Measurements from ENCODE around the gene PPP1R13B.
"Not testable (repeated sequence)": the region's sequence is repeated elsewhere in the genome, so short reads cannot be mapped to it uniquely, and the experiment has no call there.

Gene PPP1R13B

DNA sequence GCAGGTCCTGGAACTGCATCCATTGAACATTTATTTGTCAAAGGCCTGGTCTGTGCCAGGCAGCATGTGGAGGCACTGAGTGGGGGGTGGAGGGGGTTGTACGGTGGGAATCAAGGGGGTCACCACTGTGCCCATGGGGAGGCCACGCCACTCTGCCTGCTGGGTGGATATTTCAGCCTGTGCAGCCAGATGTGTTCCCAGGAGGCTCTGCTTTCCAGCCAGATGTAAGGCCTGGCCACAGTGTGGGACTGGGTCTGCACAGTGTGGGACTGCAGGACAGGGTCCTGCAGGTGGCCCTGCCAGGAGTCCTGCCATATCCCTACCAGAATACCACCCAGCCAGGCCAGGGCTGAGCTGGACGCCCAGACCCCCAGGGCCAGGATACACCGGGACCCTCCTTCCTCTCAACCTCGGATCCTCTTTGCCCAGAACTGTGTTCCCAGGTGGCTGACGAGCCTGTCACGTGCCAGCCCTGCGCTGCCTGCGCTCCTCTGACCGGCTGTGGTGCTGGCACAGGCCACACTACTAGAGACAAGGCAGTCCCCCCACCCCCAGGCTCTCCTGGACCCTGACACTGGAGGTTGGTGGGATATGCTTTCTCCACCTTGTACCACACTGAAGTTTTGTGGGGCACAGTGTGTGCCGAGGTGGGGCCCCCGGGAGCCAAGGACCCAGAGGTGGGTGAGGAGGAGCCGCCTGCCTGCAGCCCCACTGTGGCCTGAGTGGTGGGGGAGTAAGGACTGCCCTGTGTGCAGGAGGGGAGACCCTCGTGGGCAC is 149.6 kb downstream of the PPP1R13B start:
- H3K27ac Mint-ChIP-seq, result no peak overlapping the region
- intact Hi-C loops (cut with micrococcal nuclease), result no loop called here
- H3K27me3 Mint-ChIP-seq, result no peaks in the 10 kb centered on the region
- H3K4me3 Mint-ChIP-seq, result no peak overlapping the region
- H3K4me1 Mint-ChIP-seq (ENCODE audit: low read depth), result peaks cover 27% of the 10 kb centered on the region
- no peaks in the 10 kb centered on the region for H3K9me3 Mint-ChIP-seq
- peaks cover 100% of the 10 kb centered on the region for H3K36me3 Mint-ChIP-seq (ENCODE audit: low read depth)

DNA sequence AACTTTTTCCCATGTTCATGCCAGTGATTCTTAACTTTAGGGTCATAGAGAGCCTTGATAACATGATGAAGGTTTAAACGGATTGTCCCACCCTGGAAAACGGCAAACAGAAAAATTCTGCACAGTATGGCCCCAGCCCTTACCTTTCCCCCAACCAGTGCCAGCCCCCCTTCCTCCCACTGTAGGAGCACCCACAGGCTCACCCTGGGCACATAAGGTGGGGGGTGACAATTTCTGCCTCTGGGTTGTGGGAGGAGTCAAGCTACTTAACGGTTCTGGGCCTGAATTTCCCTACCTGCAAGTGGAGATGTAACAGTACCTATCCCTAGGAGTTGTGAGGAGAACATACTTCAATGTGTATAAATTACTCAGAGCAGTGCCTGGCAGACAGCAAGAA is 150.2 kb downstream of the PPP1R13B start:
- peak overlapping the region; percentile 15 for H3K27ac Mint-ChIP-seq
- no peaks in the 10 kb centered on the region for H3K27me3 Mint-ChIP-seq
- intact Hi-C loops (cut with micrococcal nuclease), result no loop called here
- no peaks in the 10 kb centered on the region for H3K9me3 Mint-ChIP-seq
- peaks cover 100% of the 10 kb centered on the region for H3K36me3 Mint-ChIP-seq (ENCODE audit: low read depth)
- no peak overlapping the region for H3K4me3 Mint-ChIP-seq
- H3K4me1 Mint-ChIP-seq (ENCODE audit: low read depth), result peaks cover 23% of the 10 kb centered on the region

DNA sequence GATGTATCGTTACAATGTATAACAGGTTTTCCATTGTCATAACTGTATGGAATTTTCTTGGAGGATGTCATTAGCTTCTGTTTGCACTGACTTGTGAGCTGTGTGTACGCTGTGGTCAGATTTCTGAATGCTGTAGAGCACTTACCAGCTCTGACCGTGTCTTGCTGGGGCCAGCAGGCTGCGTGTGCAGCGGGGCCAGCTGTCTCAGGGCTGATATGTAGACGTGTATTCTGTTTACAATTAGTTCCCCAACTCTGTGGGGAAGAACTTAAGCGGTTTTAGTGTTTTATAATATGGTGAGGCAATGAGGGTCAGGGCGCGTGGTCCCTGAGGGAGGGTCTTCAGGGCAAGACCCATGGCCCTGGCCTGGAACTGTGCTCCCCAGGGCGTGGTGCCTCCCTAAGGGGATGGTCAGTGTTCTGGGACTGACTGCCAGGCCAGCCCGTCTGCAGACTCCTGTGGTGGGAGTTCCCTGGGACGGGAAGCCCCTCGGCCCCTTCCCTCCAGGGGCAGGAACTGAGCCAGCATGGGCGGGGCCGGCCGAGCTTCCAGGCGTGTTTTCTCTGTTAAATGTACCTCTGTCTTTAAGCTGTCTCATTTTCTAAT is 150.8 kb downstream of the PPP1R13B start:
- peaks cover 100% of the 10 kb centered on the region for H3K36me3 Mint-ChIP-seq (ENCODE audit: low read depth)
- H3K27me3 Mint-ChIP-seq, result no peaks in the 10 kb centered on the region
- peak overlapping the region; percentile 15 for H3K27ac Mint-ChIP-seq
- peak overlapping the region; percentile 17 for H3K4me3 Mint-ChIP-seq
- no peaks in the 10 kb centered on the region for H3K9me3 Mint-ChIP-seq
- intact Hi-C loops (cut with micrococcal nuclease), result no loop called here
- H3K4me1 Mint-ChIP-seq (ENCODE audit: low read depth), result peaks cover 16% of the 10 kb centered on the region

DNA sequence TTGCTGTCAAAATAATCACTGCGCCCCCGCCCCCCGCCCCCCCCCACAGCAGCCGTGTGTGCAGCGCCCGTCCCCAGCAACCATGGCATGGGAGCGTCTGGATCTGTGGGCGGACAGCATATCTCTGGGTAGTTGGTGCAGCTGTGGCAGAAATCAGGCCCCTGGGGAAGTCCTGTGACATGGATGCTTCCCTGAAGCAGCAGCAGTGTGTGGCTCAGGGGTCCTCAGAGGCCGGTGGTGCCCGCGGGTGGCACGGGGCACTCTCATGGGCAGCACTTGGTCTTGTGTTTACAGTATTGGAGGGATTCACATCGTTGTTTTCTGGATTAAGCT is 151.3 kb downstream of the PPP1R13B start:
- intact Hi-C loops (cut with micrococcal nuclease), result no loop called here
- H3K27ac Mint-ChIP-seq, result peak overlapping the region; percentile 15
- H3K9me3 Mint-ChIP-seq, result no peaks in the 10 kb centered on the region
- peaks cover 14% of the 10 kb centered on the region for H3K4me1 Mint-ChIP-seq (ENCODE audit: low read depth)
- no peak overlapping the region for H3K4me3 Mint-ChIP-seq
- H3K36me3 Mint-ChIP-seq (ENCODE audit: low read depth), result peaks cover 100% of the 10 kb centered on the region
- no peaks in the 10 kb centered on the region for H3K27me3 Mint-ChIP-seq

DNA sequence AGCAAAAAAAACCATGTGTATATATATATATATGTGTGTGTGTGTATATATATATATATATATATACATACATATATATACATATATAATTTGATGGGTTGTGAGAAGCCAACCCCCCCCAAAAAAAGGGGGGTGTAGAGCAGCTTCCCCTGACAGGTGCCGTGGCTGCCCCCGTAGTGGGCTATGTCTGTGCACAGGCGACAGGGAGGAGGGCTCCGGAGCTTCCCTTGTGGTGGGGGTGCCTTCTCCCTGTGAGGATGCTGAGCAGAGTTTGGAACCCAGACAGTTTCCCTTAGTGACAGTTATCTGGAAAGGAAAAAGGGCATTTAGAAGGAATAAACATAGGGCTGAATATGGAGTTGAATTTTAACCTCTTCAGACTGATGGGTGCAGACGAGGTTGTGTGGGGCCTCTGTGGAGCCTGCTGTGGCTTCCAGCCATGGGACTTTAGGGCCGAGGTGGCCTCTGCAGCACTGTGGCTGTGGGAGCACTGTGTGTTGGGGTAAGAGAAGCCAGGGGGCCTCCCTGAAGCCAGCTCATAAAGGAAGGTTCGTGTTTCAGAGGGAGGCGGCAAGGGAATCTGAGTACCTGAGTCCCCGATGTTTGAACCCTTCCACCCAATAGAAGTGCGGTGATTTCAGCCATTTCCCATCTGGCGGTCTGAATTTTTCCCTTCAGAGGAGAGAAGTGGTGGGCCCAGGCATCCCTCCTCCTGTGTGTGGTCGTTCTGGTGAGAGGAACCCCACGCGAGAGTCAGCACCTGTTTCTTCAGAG is 151.9 kb downstream of the PPP1R13B start:
- Mint-ChIP-seq H3K4me3 (no peak overlapping the region), H3K4me1 (ENCODE audit: low read depth) (peaks cover 14% of the 10 kb centered on the region), H3K27me3 (no peaks in the 10 kb centered on the region), H3K27ac (no peak overlapping the region), H3K9me3 (no peaks in the 10 kb centered on the region), H3K36me3 (ENCODE audit: low read depth) (peaks cover 100% of the 10 kb centered on the region)
- intact Hi-C loops (cut with micrococcal nuclease), result no loop called here

DNA sequence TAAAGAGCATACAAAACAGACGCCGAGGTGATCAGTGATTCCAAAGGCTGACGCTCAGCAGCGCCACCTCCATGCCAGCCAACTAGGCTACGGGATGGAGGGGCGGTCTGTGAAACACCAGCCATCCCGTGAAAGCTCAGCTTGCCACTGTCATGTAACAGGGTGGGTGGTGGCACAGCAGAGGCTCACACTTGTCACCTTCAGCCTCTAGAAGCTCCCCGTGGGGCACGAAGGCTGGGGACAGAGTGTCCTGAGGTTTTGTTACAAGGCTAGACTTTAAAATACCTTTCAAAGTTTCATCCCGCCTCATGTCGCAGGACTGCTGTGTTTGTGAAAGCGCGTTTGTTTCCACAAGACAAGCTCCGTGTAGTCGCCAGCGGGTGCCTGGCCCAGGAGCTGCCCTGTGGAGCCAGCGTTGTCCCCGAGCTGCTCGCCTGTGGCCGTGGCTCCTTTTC is 152.8 kb downstream of the PPP1R13B start:
- Mint-ChIP-seq H3K4me1 (ENCODE audit: low read depth) (peaks cover 10% of the 10 kb centered on the region), H3K9me3 (no peaks in the 10 kb centered on the region), H3K4me3 (no peak overlapping the region), H3K27ac (no peak overlapping the region), H3K27me3 (no peaks in the 10 kb centered on the region), H3K36me3 (ENCODE audit: low read depth) (peaks cover 100% of the 10 kb centered on the region)
- intact Hi-C loops (cut with micrococcal nuclease), result no loop called here

DNA sequence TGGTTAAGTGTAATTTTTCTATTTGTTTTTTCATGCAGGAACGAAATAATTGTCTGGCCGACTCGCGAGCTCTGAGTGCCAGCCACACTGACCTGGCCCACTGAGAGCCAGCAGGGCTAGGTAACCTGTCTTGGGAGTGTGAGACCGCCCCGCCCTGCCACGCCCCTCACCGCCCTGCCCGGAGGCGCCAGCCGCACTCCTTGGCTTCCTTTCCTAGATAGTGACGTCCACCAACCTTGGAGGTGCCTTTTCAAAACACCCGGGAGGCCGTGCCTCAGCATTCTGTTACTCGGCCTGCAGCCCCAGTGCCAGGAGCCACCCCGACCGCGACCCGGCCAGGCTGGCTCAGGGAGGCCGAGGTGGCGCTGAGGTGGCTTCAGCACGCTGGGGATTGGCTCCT is 153.9 kb downstream of the PPP1R13B start:
- Mint-ChIP-seq H3K4me3 (no peak overlapping the region), H3K4me1 (ENCODE audit: low read depth) (peaks cover 10% of the 10 kb centered on the region), H3K36me3 (ENCODE audit: low read depth) (peaks cover 100% of the 10 kb centered on the region), H3K9me3 (no peaks in the 10 kb centered on the region), H3K27me3 (no peaks in the 10 kb centered on the region), H3K27ac (no peak overlapping the region)
- intact Hi-C loops (cut with micrococcal nuclease), result no loop called here

DNA sequence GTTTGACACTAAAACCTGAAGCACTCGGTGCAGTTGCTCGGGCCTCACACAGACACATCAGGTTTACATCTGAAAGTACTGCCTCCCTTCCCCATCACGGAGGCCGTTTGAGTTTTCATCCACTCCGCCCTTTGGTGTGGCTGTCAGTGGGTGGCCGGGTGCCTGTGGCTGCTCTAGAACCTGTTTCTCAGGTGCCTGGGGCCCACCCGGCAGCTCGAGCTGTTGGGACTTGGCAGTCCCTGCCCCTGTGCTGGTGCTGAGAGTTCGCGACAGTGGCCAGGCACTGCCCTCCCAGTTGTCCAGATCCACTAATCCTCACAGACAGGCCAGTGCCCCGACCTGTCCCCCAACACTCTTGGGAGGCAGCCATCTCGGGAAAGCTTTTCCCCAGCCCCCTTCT is 154.5 kb downstream of the PPP1R13B start:
- Mint-ChIP-seq H3K36me3 (ENCODE audit: low read depth) (peaks cover 100% of the 10 kb centered on the region), H3K27me3 (no peaks in the 10 kb centered on the region), H3K4me1 (ENCODE audit: low read depth) (peaks cover 10% of the 10 kb centered on the region), H3K9me3 (no peaks in the 10 kb centered on the region), H3K27ac (no peak overlapping the region), H3K4me3 (no peak overlapping the region)
- intact Hi-C loops (cut with micrococcal nuclease), result no loop called here

DNA sequence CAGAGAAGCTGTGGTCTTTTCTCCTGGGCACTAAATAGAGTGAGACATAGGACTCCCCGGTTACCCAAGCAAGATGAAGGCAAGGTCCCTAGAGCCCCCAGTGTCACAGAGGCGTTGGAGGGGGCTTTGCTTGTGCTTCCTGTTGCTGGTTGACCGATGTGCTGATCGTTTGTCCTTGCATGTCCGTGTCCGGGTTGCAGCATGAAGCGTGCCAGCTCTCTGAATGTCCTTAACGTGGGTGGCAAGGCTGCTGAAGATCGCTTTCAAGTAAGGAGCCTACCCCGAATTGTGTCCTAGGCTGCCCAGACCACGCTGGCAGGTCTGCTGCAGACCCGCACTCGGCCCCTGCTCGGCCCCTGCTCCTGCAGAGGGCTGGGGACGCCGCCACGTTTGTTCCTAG is 155.2 kb downstream of the PPP1R13B start:
- Mint-ChIP-seq H3K27ac (no peak overlapping the region), H3K27me3 (no peaks in the 10 kb centered on the region), H3K36me3 (ENCODE audit: low read depth) (peaks cover 100% of the 10 kb centered on the region), H3K4me3 (no peak overlapping the region), H3K9me3 (no peaks in the 10 kb centered on the region), H3K4me1 (ENCODE audit: low read depth) (peaks cover 10% of the 10 kb centered on the region)
- intact Hi-C loops (cut with micrococcal nuclease), result no loop called here

DNA sequence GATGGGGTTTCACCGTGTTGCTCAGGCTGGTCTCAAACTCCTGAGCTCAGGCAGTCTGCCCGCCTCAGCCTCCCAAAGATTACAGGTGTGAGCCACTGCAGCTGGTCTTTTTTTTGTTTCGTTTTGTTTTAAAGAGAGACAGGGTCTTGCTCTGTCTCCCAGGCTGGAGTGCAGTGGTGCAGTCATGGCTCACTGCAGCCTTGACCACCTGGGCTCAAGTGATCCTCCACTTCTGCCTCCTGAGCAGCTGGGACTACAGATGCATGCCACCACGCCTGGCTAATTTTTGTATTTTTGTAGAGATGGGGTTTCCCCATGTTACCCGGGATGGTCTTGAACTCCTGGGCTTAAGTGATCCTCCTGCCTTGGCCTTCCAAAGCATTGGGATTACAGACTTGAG is 155.7 kb downstream of the PPP1R13B start:
- H3K27ac Mint-ChIP-seq; H3K27me3 Mint-ChIP-seq; H3K4me1 Mint-ChIP-seq (ENCODE audit: low read depth); intact Hi-C loops (cut with micrococcal nuclease); H3K9me3 Mint-ChIP-seq; H3K4me3 Mint-ChIP-seq: not testable (repeated sequence)
- peaks cover 100% of the 10 kb centered on the region for H3K36me3 Mint-ChIP-seq (ENCODE audit: low read depth)

DNA sequence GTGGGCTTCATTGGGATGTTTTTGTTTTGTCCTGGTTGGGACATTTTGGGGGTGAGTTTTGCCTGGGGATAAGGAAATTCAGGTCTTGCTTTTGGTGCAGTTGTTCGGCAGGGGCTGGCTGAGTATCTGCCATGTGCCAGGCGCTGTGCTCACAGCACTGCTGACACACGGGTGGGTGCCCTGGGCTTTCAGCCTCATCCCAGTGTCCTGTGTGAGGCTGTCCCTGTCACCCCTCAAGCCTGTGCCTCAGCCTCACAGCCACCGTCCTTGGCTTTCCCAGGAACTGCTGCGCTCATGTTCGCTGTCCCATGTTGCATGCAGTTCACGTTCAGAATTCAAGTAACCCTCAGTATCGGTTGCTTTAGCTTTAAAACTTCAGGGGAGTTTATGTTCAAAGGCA is 157.0 kb downstream of the PPP1R13B start:
- no peaks in the 10 kb centered on the region for H3K9me3 Mint-ChIP-seq
- no peaks in the 10 kb centered on the region for H3K27me3 Mint-ChIP-seq
- H3K36me3 Mint-ChIP-seq (ENCODE audit: low read depth), result peaks cover 100% of the 10 kb centered on the region
- no peaks in the 10 kb centered on the region for H3K4me1 Mint-ChIP-seq (ENCODE audit: low read depth)
- intact Hi-C loops (cut with micrococcal nuclease), result no loop called here
- H3K4me3 Mint-ChIP-seq, result no peak overlapping the region
- no peak overlapping the region for H3K27ac Mint-ChIP-seq

DNA sequence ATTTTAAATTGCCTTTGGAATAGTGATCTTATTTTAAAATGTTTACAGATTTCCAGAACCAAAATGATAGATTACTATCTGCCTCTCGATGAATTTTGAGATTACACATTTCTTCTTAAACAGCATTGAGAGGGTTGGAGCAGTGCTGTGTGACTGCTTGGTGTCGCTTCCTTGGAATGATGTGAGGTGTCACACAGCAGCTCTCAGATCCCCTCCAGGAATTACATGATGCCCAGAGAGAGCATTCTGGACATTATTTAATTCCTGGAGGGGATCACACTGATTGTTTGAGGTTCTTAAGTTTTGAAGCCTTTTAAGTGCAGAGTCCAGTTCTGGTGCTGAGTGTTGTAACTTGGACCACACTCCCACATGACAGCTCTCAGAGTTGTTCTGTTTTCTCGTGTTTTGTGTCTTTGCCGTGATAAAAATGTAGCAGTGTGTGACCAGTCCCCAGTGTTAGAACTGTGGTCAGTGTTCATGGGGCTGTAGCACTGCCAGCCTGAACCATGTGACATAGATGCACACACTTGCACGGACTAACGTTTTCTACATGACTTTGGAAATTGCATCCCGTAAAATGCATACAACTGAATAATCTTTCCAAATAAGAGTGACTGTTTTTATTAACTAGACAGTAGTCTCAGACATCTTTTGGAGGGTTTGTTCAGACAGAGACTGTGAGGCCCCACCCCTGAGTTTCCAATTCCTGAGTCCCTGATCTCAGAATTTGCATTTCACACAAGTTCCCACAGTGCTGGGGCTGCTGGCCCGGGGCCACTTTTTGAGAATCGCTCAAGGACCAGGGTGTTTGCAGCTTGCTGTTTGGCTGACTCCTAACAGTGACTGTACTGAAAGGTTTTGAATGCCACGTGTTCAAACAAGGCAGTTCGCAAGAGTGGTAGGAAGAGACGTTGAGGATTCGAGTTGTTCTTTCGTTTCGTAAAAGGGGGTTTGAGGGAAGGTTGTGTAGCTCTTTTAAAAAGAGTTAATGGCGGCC is 158.2 kb downstream of the PPP1R13B start:
- intact Hi-C loops (cut with micrococcal nuclease), result no loop called here
- Mint-ChIP-seq H3K27me3 (no peaks in the 10 kb centered on the region), H3K4me1 (ENCODE audit: low read depth) (no peaks in the 10 kb centered on the region), H3K36me3 (ENCODE audit: low read depth) (peaks cover 100% of the 10 kb centered on the region), H3K9me3 (no peaks in the 10 kb centered on the region), H3K4me3 (no peak overlapping the region), H3K27ac (no peak overlapping the region)

DNA sequence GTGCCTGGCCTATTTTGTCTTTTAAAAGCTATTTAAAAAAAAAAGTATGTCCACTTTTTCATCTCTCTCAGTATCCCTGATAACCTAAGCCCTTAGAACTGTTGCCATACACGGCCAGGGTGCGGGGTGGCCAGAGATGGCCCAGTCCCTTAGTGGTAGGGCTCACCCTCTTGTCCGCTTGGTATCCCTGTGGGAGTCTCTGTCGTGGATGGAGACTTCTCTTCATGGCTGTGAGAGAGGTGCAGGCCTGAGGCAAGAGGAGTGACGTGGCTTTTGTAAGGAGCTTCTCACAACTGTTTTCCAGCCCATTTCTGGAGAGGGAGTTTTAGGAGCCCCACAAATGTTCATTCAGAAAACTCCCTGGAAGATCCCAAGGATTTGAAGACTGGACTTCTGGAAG is 158.9 kb downstream of the PPP1R13B start:
- H3K4me3 Mint-ChIP-seq, result no peak overlapping the region
- peaks cover 100% of the 10 kb centered on the region for H3K36me3 Mint-ChIP-seq (ENCODE audit: low read depth)
- H3K4me1 Mint-ChIP-seq (ENCODE audit: low read depth), result no peaks in the 10 kb centered on the region
- H3K9me3 Mint-ChIP-seq, result no peaks in the 10 kb centered on the region
- H3K27ac Mint-ChIP-seq, result no peak overlapping the region
- intact Hi-C loops (cut with micrococcal nuclease), result no loop called here
- H3K27me3 Mint-ChIP-seq, result no peaks in the 10 kb centered on the region
